Osteocyte (in vitro differentiated cells): ENCODE results near the gene MRPL42. TPM values are rescaled to one million over a fixed set of nuclear protein-coding genes. Genes with fewer than 3 reads are reported as not detected.
A peak's percentile ranks its signal among the peaks of the same experiment; 100 is the strongest.

Source experiments
- DNase-seq: peaks from one replicate; pipeline ENCODE4 v3.0.0; 2021; ENCODE audit warnings: mixed read lengths; ENCODE audit not compliant: unreplicated experiment; ENCODE audit errors: extremely low spot score
- H3K27ac Mint-ChIP-seq: one replicate; pipeline ENCODE4 v1.8.0; 2021; ENCODE audit warnings: mild to moderate bottlenecking, mixed read lengths; ENCODE audit not compliant: unreplicated experiment
- H3K27me3 Mint-ChIP-seq: one replicate; pipeline ENCODE4 v1.8.0; 2021; ENCODE audit warnings: mixed read lengths; ENCODE audit not compliant: unreplicated experiment
- H3K36me3 Mint-ChIP-seq: one replicate; pipeline ENCODE4 v1.8.0; 2021; ENCODE audit warnings: mixed read lengths; ENCODE audit not compliant: unreplicated experiment
- H3K4me1 Mint-ChIP-seq: one replicate; pipeline ENCODE4 v1.8.0; 2021; ENCODE audit warnings: mixed read lengths; ENCODE audit not compliant: unreplicated experiment
- H3K4me3 Mint-ChIP-seq: one replicate; pipeline ENCODE4 v1.8.0; 2021; ENCODE audit warnings: mild to moderate bottlenecking, moderate library complexity, mixed read lengths; ENCODE audit not compliant: unreplicated experiment
- H3K9me3 Mint-ChIP-seq: one replicate; pipeline ENCODE4 v1.8.0; 2021; ENCODE audit warnings: mixed read lengths; ENCODE audit not compliant: unreplicated experiment
- long read RNA-seq: library from polyadenylated mRNA; unstranded; transcript quantifications from one replicate; pipeline ENCODE4 v2.0.0, GENCODE V29; 2021
- total RNA-seq: library from RNA; stranded (reverse); gene quantifications from 2 replicates; pipeline ENCODE4 v1.2.1, GENCODE V29; 2021
- TF ChIP-seq, protein P1 (sequence below): fragments of 200-600 bp; sonication (generic); IDR thresholded peaks from 2 replicates; pipeline ENCODE4 v1.5.0; 2021; ENCODE audit warnings: antibody characterized with exemption, mild to moderate bottlenecking, moderate library complexity

The MRPL42 gene
- 52.2 and 55.8 TPM in 2 replicates for total RNA-seq
- long read RNA-seq, full-length matches to known transcripts, result 344 of 371 reads
- long read RNA-seq, partial matches to known transcripts, result 5 of 371 reads
- long read RNA-seq, other reads (novel, unspliced or antisense), result 22 of 371 reads

DNA sequence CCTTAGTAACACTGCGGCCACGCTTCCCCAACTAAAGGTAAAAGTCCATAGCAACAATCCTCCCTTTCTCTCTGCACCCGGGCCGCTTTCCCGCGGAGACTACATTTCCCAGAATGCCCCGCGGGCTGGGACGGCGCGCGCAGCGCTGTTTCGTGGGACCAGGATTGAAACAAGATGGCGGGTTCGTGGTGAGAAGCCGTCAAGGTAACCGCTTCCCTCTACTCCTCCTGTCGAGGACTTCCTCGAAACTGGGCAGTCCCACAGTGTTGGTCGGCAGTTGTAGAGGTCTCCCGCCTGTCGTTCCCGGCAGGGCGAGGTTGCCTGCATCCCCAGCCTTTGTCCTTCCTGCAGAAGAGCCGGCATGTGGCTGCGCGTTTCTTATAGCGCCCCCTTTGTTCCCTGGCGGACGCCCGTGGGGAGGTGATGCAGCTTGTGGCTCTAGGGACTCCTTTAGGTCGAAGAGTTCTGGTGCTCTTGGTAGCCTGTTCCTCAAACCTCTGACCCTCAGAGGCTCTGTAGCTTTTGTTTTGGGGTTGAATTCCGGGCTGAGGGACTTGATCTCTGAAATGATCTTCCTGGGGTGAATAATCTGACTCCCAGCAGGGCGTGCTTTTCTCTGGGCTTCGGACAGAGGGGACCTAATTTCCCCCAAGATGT, at the start of gene MRPL42:
Gene MRPL42, plus strand, starts transcription at position 164 of the 657 bp plus-strand sequence. CDS start 1,772 bp downstream, outside the sequence.
- peak within 1 kb of the TSS; percentile 89 for H3K4me3 Mint-ChIP-seq
- H3K9me3 Mint-ChIP-seq, result no peaks in the 10 kb centered on the region
- H3K4me1 Mint-ChIP-seq, result peaks cover 24% of the 10 kb centered on the region
- TF ChIP-seq, protein P1, sequence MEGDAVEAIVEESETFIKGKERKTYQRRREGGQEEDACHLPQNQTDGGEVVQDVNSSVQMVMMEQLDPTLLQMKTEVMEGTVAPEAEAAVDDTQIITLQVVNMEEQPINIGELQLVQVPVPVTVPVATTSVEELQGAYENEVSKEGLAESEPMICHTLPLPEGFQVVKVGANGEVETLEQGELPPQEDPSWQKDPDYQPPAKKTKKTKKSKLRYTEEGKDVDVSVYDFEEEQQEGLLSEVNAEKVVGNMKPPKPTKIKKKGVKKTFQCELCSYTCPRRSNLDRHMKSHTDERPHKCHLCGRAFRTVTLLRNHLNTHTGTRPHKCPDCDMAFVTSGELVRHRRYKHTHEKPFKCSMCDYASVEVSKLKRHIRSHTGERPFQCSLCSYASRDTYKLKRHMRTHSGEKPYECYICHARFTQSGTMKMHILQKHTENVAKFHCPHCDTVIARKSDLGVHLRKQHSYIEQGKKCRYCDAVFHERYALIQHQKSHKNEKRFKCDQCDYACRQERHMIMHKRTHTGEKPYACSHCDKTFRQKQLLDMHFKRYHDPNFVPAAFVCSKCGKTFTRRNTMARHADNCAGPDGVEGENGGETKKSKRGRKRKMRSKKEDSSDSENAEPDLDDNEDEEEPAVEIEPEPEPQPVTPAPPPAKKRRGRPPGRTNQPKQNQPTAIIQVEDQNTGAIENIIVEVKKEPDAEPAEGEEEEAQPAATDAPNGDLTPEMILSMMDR, result peak; percentile 88
- DNase-seq, result peak; percentile 96
- H3K27me3 Mint-ChIP-seq, result no peaks in the 10 kb centered on the region
- peaks cover 14% of the 10 kb centered on the region for H3K36me3 Mint-ChIP-seq
- peak within 1 kb of the TSS; percentile 94 for H3K27ac Mint-ChIP-seq

DNA sequence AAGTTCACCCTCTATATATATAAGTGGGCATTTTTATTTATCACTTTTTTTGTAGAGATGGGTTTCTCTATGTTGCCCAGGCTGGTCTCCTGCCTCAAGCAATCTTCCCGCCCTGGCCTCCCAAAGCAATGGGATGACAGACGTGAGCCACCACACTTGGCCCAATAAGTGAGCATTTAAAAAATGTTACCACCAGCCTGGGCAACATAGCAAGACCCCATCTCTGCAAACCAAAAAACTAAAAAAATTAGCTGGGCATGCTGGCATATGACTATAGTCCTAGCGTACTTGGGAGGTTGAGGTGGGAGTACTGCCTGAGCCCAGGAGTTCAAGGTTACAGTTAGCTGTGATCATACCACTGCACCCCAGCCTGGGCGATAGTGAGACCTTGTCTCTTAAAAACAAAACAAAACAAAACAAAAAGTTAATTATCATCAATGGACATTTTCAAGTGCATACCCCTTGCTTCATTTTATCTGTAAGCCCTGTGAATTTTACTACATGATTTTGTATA, 49.3 kb upstream of the MRPL42 start:
- Mint-ChIP-seq H3K4me1 (peaks cover 27% of the 10 kb centered on the region), H3K4me3 (no peak overlapping the region), H3K9me3 (no peaks in the 10 kb centered on the region), H3K36me3 (peaks cover 4% of the 10 kb centered on the region), H3K27ac (no peak overlapping the region), H3K27me3 (no peaks in the 10 kb centered on the region)
- DNase-seq, result no peak
- TF ChIP-seq, protein P1, result no peak

DNA sequence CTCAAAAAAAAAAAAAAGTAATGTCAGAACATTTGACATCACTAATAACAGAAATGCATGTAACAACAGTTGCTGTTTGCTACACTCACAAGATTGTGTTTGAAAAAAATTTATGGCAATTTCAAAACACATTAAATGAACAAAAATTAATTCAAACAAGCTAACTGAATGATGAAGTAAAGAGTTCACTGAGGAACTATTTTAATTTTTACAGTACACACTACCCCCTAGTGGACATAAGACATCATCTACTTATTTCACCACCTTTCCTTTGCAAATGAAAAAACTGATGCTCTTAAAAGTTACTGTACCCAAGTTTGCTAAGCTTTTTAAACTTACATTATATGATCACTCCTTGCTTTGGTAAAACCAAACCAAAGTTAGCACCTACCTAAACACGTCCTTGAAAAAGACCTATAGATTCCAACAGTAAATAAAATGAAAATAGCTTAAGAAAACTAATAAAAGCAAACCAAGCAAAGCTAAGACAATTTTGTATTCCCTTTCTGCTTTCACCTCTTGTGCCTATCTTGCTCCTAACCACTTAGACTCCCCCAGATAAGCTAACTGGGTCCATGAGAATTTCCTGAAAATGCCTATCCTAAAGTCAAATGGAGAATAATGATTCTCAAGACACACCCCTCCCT, 47.8 kb upstream of the MRPL42 start:
- Mint-ChIP-seq H3K27me3 (no peaks in the 10 kb centered on the region), H3K4me1 (peaks cover 35% of the 10 kb centered on the region), H3K27ac (no peak overlapping the region), H3K4me3 (no peak overlapping the region), H3K9me3 (no peaks in the 10 kb centered on the region), H3K36me3 (peaks cover 2% of the 10 kb centered on the region)
- TF ChIP-seq, protein P1, result peak; percentile 69
- DNase-seq, result no peak

DNA sequence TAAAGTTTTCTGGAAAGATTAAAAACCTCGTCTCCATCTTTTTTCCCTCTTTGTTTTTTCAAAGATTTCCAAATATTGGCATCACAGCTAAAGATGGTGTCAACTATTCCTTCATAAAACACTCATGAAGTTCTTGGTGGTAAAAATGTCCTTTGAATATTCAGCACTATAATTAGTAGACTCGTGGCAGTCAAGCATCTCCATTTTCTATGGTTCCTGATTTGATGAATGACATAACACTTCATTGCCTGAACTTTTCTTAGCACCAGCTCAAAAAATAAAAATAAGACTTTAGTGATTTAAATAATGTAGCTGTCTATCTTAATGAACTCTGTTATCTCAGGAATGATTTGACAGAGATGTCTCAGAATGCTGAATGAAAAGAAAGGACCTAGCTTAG, 45.3 kb upstream of the MRPL42 start:
- Mint-ChIP-seq H3K27me3 (no peaks in the 10 kb centered on the region), H3K27ac (no peak overlapping the region), H3K4me3 (no peak overlapping the region), H3K4me1 (peaks cover 35% of the 10 kb centered on the region), H3K9me3 (no peaks in the 10 kb centered on the region), H3K36me3 (peaks cover 2% of the 10 kb centered on the region)
- no peak for DNase-seq
- TF ChIP-seq, protein P1, result no peak
